Chondrocyte (in vitro differentiated cells): Measurements from ENCODE around the gene DNTT. TPM values are rescaled to one million over a fixed set of nuclear protein-coding genes. Genes with fewer than 3 reads are reported as not detected.

ENCODE experiments used
- DNase-seq: peaks from one replicate; pipeline ENCODE4 v3.0.0; 2021; ENCODE audit warnings: mixed read lengths, low spot score
- H3K27ac Mint-ChIP-seq: one replicate; pipeline ENCODE4 v1.8.0; 2021; ENCODE audit warnings: mild to moderate bottlenecking, moderate library complexity, mixed read lengths; ENCODE audit not compliant: unreplicated experiment
- H3K27me3 Mint-ChIP-seq: 2 replicates; pipeline ENCODE4 v1.8.0; 2021; ENCODE audit warnings: low read depth, mixed read lengths
- H3K36me3 Mint-ChIP-seq: 2 replicates; pipeline ENCODE4 v1.8.0; 2021; ENCODE audit warnings: low read depth, mixed read lengths
- H3K4me1 Mint-ChIP-seq: 2 replicates; pipeline ENCODE4 v1.8.0; 2021; ENCODE audit warnings: low read depth, mild to moderate bottlenecking, mixed read lengths
- H3K4me3 Mint-ChIP-seq: one replicate; pipeline ENCODE4 v1.8.0; 2021; ENCODE audit warnings: mild to moderate bottlenecking, moderate library complexity, mixed read lengths; ENCODE audit not compliant: unreplicated experiment
- H3K9me3 Mint-ChIP-seq: 2 replicates; pipeline ENCODE4 v1.8.0; 2021; ENCODE audit warnings: low read depth, mixed read lengths
- CTCF ChIP-seq: fragments of 200-600 bp; sonication (generic); IDR thresholded peaks from 2 replicates; pipeline ENCODE4 v1.5.0; 2021; ENCODE audit warnings: antibody characterized with exemption, mild to moderate bottlenecking, moderate library complexity
- total RNA-seq: library from RNA; stranded (reverse); gene quantifications from 3 replicates; pipeline ENCODE4 v1.2.1, GENCODE V29; 2021

The DNTT gene
- total RNA-seq, 1 donor from 2014 or later, result not detected

GRCh38 chr10:96260014-96260413, 44.2 kb upstream of the DNTT start:
- TF ChIP-seq CTCF, result no peak
- Mint-ChIP-seq H3K36me3 (no peaks in the 10 kb centered on the region), H3K27me3 (peaks cover 3% of the 10 kb centered on the region), H3K27ac (no peak overlapping the region), H3K9me3 (no peaks in the 10 kb centered on the region), H3K4me1 (peaks cover 7% of the 10 kb centered on the region), H3K4me3 (no peak overlapping the region)
- DNase-seq, result no peak

- Mint-ChIP-seq H3K4me1 (peaks cover 7% of the 10 kb centered on the region), H3K27me3 (peaks cover 5% of the 10 kb centered on the region), H3K4me3 (no peak overlapping the region), H3K9me3 (no peaks in the 10 kb centered on the region), H3K27ac (no peak overlapping the region), H3K36me3 (no peaks in the 10 kb centered on the region)
- no peak for TF ChIP-seq CTCF
- DNase-seq, result no peak
Measured at GRCh38 chr10:96261132-96261531, 43.1 kb upstream of the DNTT start.

- no peak for TF ChIP-seq CTCF
- no peak overlapping the region for H3K27ac Mint-ChIP-seq
- no peaks in the 10 kb centered on the region for H3K36me3 Mint-ChIP-seq
- no peaks in the 10 kb centered on the region for H3K9me3 Mint-ChIP-seq
- DNase-seq, result no peak
- no peak overlapping the region for H3K4me3 Mint-ChIP-seq
- H3K4me1 Mint-ChIP-seq, result peaks cover 7% of the 10 kb centered on the region
- H3K27me3 Mint-ChIP-seq, result peaks cover 8% of the 10 kb centered on the region
Measured at GRCh38 chr10:96261930-96262329, 42.3 kb upstream of the DNTT start.

GRCh38 chr10:96263176-96263575, 41.1 kb upstream of the DNTT start:
- no peak for TF ChIP-seq CTCF
- Mint-ChIP-seq H3K36me3 (no peaks in the 10 kb centered on the region), H3K4me3 (no peak overlapping the region), H3K9me3 (no peaks in the 10 kb centered on the region), H3K27ac (no peak overlapping the region), H3K27me3 (peaks cover 11% of the 10 kb centered on the region), H3K4me1 (peaks cover under 1% of the 10 kb centered on the region)
- DNase-seq, result no peak

GRCh38 chr10:96263669-96264068, 40.6 kb upstream of the DNTT start:
- peaks cover 11% of the 10 kb centered on the region for H3K27me3 Mint-ChIP-seq
- H3K9me3 Mint-ChIP-seq, result no peaks in the 10 kb centered on the region
- no peaks in the 10 kb centered on the region for H3K36me3 Mint-ChIP-seq
- no peak for TF ChIP-seq CTCF
- no peak overlapping the region for H3K4me3 Mint-ChIP-seq
- no peaks in the 10 kb centered on the region for H3K4me1 Mint-ChIP-seq
- no peak for DNase-seq
- H3K27ac Mint-ChIP-seq, result no peak overlapping the region
